HCT116 (cell line): ENCODE data around the gene TAS2R60.
"Not testable (repeated sequence)": the region's sequence is repeated elsewhere in the genome, so short reads cannot be mapped to it uniquely, and the experiment has no call there.

Experiments
- EZH2 ChIP-seq: fragments of 200-600 bp; sonication (generic); IDR thresholded peaks from 2 replicates; pipeline ENCODE4 v1.6.1; 2017; ENCODE audit warnings: antibody characterized with exemption, mixed run types
- POLR2A ChIP-seq: IDR thresholded peaks from 2 replicates; pipeline ENCODE4 v1.7.0; 2011; ENCODE audit warnings: borderline replicate concordance; ENCODE audit not compliant: insufficient read depth, insufficient read length; ENCODE audit errors: extremely low read depth
- POLR2AphosphoS5 ChIP-seq: IDR thresholded peaks from 2 replicates; pipeline ENCODE4 v1.6.1; 2011; ENCODE audit warnings: mild to moderate bottlenecking, low read depth, low read length, moderate library complexity

- not testable (repeated sequence) for TF ChIP-seq EZH2, POLR2A, POLR2AphosphoS5
Measured at GRCh38 chr7:143420624-143421023, 22.6 kb upstream of the TAS2R60 start.
